DMS114 treated with DMSO at 0.1 percent for 48 hours (cell line): ENCODE data around the gene XPO4.
A peak's percentile ranks its signal among the peaks of the same experiment; 100 is the strongest.

ENCODE experiments used
- DNase-seq: peaks from one replicate; lab custom pipeline; 2025; ENCODE audit not compliant: unreplicated experiment; lab: John Stamatoyannopoulos, UW

Gene XPO4

DNA sequence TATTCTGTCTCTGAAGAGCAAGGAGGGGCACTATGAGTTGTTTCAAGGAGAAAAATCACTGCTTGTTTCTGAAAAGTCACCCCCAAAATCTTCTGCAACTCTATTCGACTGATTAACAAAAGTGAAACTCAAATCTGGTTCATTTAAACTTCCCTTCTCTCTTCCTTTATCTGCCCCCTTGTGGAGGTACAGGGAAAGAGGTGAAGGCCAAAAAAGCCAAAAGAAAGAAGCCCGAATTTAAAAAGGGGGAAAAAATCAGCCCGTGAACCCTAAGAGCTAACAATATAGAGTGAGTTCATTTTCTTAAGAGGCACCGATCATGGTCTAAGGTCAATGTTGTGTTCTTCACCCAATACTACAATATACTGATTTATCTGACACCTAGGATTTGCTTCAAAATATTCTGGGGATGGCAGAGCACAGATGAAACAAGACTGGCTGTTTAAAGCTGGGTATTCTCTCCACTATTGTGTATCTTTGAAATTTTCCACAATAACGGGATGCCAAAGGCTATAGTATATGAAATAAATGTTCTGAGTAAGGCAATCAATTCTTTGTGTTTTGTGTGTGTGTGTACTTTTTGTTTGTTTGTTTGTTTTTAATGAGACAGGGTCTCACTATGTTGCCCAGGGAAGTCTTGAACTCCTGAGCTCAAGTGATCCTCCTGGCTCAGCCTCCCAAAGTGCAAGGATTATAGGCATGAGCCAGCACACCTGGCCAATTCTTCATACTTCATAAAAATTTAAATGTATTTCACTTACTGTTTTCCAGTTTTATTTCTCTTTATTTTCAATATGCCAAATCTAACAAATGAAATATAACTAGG lies 73.8 kb downstream of the XPO4 start:
- DNase-seq = peak; percentile 26

DNA sequence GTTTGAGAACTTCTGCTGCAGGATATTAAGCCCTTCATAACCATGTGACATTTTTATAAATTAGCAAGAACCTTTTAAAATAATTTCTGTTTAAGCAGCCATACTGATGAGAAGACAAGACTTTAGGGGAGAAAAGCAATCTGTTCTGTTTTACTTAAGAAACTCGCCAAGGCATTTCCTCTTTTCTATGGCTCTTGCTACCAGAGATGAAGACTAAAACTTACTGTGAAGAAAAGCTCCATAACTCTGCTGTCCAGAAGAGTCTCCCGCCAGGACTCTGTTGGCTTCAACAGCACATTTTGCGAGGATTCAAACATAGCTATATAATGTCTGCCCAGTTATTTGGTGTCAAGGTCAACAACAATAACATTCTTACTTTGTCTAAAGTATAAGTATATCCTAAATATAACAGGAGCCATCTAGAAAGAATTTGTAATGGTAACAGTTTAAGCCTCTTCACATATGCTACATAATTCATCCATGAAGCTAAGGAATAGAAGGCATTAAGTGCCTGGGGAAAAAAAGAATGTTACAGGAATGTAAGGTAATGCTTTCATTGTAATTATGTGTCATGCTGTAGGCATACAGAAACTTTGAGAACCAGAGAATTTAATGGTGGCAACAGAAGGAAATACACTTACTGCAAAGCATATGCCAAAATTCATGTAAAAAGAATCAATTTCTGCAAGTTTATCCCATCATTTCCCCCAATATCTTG lies 75.5 kb downstream of the XPO4 start:
- DNase-seq = no peak

DNA sequence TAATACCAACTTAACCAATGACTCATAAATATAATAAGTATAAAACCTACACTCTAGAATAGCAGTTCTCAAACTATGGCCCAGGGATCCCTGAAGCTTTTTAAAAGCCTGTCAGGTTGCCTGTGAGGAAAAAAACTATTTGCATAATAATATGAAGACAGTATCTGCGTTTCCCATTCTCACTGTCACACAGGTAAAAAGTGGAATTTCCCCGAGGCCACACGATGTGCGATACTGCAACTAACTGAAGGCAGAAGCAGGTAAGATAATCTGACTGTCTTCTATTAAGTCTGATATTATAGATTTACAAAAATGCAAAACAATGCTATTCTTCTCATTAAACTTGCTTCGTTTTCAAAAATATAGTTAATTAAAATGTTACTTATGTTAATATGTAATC lies 76.2 kb downstream of the XPO4 start:
- no peak for DNase-seq

DNA sequence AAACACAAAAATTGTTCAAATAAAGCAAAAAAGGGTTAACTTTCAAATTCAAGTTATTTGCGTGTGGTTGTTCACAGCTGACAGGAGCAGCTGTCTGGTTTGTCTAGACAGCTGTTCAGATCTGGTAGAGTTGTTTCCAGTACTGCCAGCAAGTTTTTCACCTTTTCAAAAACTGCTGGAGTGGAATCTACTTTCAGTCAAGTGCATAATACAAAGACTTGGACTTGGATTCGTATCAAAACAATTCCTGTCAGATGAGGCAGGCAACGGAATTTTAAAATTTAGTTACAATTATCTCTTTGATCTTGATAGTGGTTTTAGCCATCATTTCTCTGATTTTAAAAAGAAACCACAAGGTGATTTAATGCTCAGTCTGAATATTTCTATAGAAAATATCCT lies 77.1 kb downstream of the XPO4 start:
- no peak for DNase-seq

DNA sequence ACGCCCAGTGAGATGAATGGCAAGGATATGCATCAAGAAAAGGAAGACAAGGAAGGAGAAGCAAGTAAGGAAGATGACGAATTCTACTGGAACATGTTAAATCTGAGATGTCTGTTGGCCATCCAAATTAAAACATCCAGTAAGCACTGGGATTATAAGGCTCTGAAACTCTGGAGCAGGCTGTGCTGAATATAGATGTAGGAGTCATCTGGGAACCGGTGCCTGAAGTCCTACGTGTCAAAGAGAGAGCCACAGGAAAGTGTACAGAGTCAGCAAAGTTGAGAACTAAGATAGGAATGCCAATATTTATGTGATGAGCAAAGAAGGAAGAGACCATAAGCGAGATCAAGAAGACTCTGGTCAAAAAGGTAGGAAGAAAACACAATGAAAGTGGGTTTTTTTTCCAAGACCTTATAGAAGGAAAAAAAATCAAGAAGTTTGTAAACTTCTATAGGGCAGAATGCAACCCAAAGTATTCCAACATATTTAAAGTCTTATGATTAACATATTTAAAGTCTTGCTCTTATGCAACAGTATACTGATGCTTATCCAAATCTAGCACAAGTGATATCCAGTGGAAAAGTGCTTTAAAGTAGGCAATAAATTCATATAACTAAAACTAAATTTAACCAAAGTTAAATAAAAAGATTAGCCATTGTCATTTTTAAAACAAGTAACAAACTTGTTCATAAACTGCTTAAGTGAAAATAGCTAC lies 77.6 kb downstream of the XPO4 start:
- no peak for DNase-seq

DNA sequence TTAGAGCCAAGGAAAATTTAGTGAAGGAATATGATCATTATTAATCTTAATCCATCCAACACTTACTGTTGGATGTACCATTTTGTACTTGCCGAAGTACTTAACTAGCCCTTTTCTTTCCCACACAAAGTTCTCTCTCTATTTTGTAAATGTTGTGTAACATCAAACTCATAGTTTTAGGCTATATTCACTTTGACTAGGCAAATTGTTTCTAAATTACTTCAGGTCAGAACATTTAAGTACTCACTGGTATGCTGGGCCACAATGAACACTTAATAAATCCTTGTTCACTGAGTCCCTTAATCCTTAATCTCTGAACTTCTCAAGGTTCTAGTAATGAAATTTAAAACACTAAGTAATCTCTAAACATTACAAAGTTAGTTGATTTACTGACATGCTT lies 79.5 kb downstream of the XPO4 start:
- DNase-seq = no peak

DNA sequence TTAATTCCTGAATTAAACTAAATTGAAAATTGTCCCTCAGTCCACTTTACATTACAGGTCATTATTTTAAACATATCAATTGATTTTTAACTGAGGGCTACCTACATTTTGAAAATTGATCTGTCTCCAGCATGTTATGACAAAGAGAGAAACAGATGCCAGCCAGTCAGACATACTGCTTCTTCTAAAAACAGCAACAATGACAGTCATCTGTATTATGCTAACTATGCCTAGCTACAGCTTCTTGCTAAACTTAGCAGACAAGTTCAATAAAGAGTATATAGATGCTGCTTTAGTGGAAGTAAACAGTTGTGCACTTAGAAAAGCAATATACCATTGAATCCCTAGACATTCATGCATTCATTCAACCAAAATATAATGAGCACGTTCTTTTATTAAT lies 80.1 kb downstream of the XPO4 start:
- DNase-seq = no peak

DNA sequence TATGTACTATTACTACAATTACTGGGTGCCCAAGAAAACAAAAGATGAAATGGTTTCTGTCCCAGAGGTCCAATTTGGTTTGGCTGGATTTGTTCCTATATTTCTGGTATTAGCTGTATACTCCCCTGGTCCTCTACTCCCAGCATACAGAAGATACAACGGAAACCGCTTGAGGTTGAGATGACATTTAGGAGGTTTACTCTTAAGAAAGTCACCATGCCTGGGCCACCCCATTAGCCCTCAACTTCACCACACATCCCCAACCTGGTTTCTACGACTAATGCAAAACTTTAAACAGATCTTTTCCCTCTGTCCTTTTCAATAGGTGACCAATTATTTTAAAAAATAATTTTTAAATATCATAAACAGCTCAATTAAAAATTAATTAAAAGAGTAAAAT lies 82.8 kb downstream of the XPO4 start:
- DNase-seq = no peak

DNA sequence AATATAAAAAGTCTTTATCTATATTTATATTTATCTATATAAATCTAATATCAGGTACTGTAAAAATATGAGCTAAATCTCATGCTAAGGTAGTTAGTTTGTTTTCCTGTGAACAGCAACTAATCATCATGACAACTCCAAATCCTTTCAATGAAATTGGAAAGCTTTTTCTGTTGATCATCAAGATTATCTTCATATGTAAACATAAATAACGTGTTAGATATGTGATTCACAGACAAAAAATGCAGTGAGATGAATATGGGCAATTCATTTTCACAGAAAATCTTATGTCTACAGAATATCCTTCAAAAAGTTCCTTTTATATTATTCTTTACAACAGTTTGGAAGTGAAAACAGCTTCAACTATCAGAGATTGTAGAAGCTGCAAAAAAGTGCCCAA lies 87.1 kb downstream of the XPO4 start:
- no peak for DNase-seq

DNA sequence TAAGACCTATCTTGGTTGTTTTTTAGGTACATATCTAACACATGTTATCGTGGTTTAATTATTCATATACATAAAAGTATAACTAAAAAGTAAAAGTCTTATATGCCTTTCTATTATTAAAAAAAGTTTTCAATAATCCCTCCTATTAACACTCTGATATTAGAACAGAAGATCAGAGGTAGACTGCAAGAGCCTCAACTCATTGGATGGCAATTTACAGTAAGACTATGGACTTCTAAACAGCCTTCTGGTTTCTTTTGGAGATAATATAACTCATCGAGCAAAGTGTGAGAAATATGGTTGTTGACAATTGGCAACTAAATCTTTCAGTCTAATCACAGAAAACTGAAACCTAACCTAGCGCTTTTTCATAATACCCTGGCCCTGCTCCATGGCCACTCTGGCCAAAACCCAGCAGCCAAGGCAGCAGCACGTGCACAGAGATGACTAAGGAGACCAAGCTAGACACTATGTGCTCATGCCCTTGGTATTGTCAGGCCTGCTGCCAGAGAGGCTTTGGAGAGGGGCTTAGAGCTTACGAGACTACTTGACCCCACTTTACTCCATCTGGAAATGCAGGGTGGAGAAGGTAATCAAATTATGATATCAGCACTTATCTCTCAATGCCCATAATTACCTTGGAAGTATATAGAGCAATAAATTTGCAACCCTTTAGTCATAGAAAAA lies 88.2 kb downstream of the XPO4 start:
- DNase-seq = no peak

DNA sequence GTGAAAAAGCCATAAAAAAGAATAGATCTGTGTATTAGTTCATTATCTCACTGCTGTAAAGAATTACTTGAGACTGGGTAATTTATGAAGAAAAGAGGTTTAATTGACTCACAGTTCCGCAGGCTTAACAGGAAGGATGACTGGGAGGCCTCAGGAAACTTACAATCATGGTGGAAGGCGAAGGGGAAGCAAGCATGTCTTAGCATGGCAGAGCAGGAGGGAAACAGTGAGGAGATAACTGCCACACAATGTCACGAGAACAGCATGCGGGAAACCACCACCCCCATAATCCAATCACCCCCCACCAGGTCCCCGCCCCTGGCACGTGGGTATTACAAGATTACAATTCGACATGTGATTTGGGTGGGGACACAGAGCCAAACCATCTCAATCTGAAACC lies 89.7 kb downstream of the XPO4 start:
- DNase-seq = no peak

DNA sequence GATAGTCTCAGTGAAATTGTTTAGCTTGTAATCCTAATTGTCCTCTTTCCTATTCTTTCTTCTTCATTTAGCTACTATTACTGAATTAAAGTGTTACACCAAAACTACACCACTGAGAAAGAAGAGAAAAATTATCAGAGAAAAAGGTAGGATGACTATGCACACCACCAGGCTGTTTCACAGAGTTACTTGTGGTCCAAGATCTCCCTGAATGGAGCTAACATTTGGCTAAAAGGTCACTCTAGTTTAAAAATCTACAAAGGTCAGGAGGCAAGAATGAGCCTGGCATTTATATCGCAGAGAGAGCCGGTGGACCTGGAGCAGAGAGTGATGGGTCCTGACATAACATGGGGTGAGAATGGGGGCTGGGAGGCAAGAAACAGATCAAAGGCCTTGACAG lies 91.7 kb downstream of the XPO4 start:
- DNase-seq = no peak

DNA sequence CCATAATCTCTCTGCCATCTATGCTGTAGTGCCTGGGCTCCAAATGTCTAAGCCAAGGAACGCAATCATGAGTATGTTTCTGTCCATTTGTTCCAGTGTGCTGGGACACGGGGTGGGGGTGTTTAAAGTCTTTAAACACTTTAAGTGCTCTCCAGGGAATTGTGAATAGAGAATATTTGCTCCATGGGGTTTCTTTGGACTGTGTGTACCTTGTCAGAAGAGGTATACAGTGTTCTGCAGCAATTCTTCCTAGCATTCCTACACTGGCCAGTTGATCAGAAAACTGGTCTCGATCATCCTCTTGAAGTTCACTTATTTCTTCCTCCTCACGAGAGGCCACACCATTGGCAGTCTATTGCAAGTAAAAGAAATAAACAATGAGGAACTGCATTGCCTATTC lies 93.7 kb downstream of the XPO4 start:
- no peak for DNase-seq

DNA sequence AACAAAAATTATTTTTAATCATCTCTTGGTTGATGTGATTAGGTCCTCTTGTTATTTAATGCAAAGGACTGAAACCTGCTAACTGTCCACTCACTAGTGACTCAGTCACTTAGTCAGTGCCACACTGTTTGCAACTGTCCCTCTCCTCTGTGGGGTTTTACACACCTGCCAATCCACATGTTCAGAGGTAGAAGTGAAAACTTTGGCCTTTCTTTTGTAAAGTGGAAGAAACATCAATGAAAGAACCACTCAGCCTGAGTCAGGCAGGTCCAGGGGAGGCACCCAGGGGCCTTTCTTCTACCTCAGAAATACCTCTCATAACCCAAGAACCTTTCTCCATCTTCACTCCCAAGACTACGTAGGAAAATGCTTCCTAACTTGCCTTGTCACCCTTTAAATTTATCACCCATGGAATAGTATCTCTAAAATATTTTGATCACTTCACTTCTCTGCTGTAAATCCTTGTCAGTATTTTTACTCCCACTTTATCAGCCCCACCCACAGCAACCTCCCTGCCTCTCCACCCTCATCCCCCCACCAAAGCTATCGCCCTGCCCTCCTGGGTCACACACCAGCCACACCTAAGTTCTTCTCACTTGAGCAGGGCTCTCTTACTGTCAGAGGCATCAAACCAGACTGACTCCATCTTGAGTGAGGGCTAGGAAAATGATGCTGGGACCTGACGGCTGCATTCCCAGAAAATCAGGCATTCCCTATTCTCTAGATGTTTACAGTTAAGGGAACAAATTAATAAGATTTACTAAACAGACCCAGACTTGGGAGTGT lies 99.2 kb downstream of the XPO4 start:
- no peak for DNase-seq

DNA sequence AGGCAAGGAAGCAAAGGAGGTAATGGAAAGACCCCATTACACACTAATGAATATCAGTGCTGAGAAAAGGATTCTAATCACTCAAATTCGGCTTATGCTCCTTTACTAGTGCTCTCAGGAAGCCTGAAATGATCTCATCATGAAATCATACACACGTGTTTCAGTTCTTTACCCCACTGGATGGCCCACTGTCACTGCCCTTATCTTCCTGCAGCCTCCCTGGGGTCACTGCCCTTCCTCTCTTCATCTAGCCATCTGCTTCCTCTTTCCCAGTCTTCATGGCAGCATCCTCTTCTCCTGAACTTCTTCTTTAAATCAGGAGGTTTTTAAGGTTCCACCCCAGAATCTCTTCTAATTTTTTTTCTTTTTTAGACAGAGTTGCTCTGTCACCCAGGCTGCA lies 100.8 kb downstream of the XPO4 start:
- DNase-seq = no peak

DNA sequence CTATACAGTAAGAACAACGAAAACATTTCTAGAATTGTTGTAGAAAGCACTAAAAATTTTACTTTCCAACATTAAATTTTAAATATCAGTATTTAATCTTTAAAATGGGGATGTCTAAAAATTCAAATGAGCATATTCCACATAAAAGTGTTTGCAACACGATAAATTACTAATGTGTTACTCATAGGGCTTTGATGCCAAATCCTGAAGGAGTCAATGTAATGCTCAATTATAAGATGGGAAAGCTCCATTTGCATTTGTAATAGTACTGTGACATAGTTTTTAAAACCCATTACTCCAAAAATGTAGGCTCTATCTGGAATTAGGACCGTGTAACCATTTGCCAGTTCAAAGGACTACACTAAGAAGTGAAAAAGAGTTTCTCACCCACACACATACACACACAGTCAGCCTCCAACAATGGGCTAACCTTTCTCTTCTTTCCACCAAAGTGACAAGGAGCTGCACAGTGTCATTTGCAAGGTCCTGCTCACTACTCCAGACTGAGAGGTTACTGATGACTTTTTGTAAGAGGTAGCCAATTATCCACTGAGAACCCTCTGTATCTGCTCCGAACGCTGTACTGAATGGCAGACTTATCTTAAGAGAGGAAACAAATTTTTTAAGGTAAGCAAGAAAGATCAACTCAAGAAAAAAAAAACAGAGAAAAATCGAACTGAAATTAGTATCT lies 102.7 kb downstream of the XPO4 start:
- no peak for DNase-seq

DNA sequence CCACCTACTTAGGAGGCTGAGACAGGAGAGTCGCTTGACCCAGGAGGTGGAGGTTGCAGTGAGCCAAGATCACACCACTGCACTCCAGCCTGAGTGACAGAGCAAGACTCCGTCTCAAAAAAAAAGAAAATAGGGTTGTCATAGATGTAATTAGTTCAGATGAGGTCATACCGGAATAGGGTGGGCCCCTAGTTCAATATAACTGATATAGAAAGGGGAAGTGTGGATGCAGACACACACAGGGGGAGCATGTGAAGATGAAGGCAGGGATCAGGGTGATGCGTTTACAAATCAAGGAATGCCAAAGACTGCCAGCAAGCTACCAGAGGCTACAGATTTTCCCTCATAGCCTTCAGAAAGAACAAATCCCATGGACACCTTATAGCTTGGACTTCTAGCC lies 104.5 kb downstream of the XPO4 start:
- no peak for DNase-seq

DNA sequence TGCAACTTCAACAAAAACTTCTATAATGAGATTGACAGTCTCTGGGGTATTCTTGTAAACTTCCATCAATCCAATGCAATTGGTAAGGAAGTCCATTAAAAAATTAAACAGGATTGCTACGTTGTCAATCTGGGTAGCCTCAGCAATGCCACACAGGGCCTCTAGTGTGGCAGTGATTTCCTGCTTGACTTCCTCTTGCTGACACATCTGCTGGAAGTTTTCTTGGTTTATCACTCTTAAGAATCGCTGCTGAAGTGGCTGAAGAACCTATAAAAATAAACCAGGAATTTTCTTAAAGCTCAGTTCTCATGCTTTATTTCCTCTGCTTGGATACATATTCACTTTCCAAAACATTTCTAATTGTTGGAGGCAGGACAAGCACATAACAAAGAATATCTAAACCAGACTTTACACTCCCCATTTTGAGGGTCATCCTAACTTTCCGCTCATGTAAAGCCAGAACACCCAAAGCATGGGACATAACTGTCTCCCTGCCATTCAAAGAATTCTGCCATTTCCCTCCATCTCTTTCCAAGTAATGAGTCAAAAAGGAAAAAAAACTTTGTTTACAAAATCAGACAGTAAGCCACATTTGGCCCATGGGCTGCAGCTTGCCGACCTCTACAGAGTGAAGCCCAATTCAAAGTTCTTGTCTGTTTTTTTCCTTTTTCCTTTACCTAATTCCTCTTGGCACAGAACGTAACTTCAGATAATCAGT lies 105.6 kb downstream of the XPO4 start:
- no peak for DNase-seq

DNA sequence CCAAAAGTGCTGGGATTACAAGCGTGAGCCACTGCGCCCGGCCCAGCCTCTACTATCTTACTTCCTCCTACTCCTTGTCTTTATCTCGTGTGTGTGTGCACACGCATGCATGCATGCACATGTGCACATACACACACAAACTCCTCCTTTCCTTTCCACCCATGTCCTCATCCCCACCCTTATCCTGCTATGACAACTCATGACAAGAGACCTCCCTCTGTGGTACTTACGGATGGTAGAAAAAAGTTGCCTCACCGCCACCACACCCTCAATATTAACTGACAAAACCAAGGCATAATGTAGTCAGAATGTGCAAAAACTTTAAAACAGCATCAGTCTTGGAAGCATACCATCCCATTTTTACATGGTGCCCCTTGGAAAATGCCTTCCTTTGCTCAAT lies 112.9 kb downstream of the XPO4 start:
- no peak for DNase-seq
